HCT116 (cell line): ENCODE results near the gene ZBTB7B.

ENCODE experiments used
- EGR1 ChIP-seq: IDR thresholded peaks from 2 replicates; pipeline ENCODE4 v1.6.1; 2012; ENCODE audit warnings: low read depth
- ELF1 ChIP-seq: IDR thresholded peaks from 2 replicates; pipeline ENCODE4 v1.6.1; 2012; ENCODE audit warnings: low read depth, borderline replicate concordance
- EZH2 ChIP-seq: fragments of 200-600 bp; sonication (generic); IDR thresholded peaks from 2 replicates; pipeline ENCODE4 v1.6.1; 2017; ENCODE audit warnings: antibody characterized with exemption, mixed run types
- EZH2phosphoT487 ChIP-seq: fragments of 200-600 bp; IDR thresholded peaks from 2 replicates; pipeline ENCODE4 v1.6.1; 2018; ENCODE audit warnings: antibody characterized with exemption, borderline replicate concordance
- JUND ChIP-seq: IDR thresholded peaks from 2 replicates; pipeline ENCODE4 v1.6.1; 2012
- POLR2A ChIP-seq: IDR thresholded peaks from 2 replicates; pipeline ENCODE4 v1.7.0; 2011; ENCODE audit warnings: borderline replicate concordance; ENCODE audit not compliant: insufficient read depth, insufficient read length; ENCODE audit errors: extremely low read depth
- POLR2AphosphoS5 ChIP-seq: IDR thresholded peaks from 2 replicates; pipeline ENCODE4 v1.6.1; 2011; ENCODE audit warnings: mild to moderate bottlenecking, low read depth, low read length, moderate library complexity
- SIN3A ChIP-seq: IDR thresholded peaks from 2 replicates; pipeline ENCODE4 v1.6.1; 2012; ENCODE audit warnings: low read depth
- SP1 ChIP-seq: IDR thresholded peaks from 2 replicates; pipeline ENCODE4 v1.6.1; 2012; ENCODE audit warnings: low read depth
- SRF ChIP-seq: IDR thresholded peaks from 2 replicates; pipeline ENCODE4 v1.6.1; 2012; ENCODE audit warnings: low read depth
- YY1 ChIP-seq: IDR thresholded peaks from 2 replicates; pipeline ENCODE4 v1.6.1; 2011; ENCODE audit warnings: low read length, low read depth, moderate library complexity, mild to moderate bottlenecking; ENCODE audit not compliant: insufficient replicate concordance; ENCODE audit errors: extremely low read depth
- TF ChIP-seq, protein P1 (sequence below), 3 experiments: fragments of 200-600 bp in 1 of 3; sonication (generic) in 1 of 3; IDR thresholded peaks in 2 of 3; conservative IDR thresholded peaks in 1 of 3; 2 replicates each; pipeline ENCODE4 v1.5.1; 2012 to 2017; ENCODE audit warnings: low read depth in 2 of 3, low read length in 2 of 3, antibody characterized with exemption in 1 of 3, borderline replicate concordance in 1 of 3, control low read depth in 1 of 3, mild to moderate bottlenecking in 1 of 3, mixed read lengths in 1 of 3, mixed run types in 1 of 3, moderate library complexity in 1 of 3; ENCODE audit not compliant: insufficient read depth in 1 of 3
- TF ChIP-seq, protein P2 (sequence below): IDR thresholded peaks from 2 replicates; pipeline ENCODE4 v1.6.1; 2012
- TF ChIP-seq, protein P3 (sequence below): IDR thresholded peaks from 2 replicates; pipeline ENCODE4 v1.6.1; 2012

DNA sequence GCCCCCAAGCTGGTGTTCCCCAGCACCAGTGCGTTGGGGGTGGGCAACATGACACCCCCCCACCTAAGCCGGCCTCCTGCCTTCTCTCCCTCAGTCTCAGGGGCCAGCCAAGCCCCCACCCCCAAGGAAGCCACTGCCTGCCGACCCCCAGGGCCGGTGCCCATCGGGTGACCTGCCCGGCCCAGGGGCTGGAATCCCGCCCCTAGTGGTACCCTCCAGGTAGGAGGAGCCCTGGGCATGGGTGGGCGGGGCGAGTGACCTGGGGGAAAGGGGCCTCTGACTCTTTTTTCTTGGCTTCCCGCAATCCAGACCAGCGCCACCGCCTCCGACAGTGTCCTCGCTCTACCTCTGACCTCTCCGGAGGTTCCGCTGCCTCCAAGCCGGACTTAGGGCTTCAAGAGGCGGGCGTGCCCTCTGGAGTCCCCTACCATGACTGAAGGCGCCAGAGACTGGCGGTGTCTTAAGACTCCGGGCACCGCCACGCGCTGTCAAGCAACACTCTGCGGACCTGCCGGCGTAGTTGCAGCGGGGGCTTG lies 59.6 kb downstream of the ZBTB7B start:
- TF ChIP-seq, protein P1, sequence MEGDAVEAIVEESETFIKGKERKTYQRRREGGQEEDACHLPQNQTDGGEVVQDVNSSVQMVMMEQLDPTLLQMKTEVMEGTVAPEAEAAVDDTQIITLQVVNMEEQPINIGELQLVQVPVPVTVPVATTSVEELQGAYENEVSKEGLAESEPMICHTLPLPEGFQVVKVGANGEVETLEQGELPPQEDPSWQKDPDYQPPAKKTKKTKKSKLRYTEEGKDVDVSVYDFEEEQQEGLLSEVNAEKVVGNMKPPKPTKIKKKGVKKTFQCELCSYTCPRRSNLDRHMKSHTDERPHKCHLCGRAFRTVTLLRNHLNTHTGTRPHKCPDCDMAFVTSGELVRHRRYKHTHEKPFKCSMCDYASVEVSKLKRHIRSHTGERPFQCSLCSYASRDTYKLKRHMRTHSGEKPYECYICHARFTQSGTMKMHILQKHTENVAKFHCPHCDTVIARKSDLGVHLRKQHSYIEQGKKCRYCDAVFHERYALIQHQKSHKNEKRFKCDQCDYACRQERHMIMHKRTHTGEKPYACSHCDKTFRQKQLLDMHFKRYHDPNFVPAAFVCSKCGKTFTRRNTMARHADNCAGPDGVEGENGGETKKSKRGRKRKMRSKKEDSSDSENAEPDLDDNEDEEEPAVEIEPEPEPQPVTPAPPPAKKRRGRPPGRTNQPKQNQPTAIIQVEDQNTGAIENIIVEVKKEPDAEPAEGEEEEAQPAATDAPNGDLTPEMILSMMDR (IDR thresholded peaks at IDR 0.05 in 2 of 3, conservative IDR thresholded peaks at IDR 0.05 in 1 of 3; ENCODE audit: borderline replicate concordance in 1 of 3, insufficient read depth in 1 of 3, low read depth in 2 of 3, low read length in 2 of 3), result no peak
- TF ChIP-seq JUND, result no peak
- no peak for TF ChIP-seq POLR2A
- no peak for TF ChIP-seq SRF
- TF ChIP-seq, protein P2, sequence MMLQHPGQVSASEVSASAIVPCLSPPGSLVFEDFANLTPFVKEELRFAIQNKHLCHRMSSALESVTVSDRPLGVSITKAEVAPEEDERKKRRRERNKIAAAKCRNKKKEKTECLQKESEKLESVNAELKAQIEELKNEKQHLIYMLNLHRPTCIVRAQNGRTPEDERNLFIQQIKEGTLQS, result no peak
- no peak for TF ChIP-seq SIN3A
- TF ChIP-seq ELF1, result no peak
- TF ChIP-seq, protein P3, sequence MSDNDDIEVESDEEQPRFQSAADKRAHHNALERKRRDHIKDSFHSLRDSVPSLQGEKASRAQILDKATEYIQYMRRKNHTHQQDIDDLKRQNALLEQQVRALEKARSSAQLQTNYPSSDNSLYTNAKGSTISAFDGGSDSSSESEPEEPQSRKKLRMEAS, result no peak
- TF ChIP-seq EZH2phosphoT487, result no peak
- no peak for TF ChIP-seq POLR2AphosphoS5
- TF ChIP-seq SP1, result no peak
- no peak for TF ChIP-seq EGR1
- no peak for TF ChIP-seq EZH2
- no peak for TF ChIP-seq YY1
